Embryonic facial prominence (tissue), 1 donor: ENCODE data around the gene SRP68.

Experiments
- DNase-seq: peaks from one replicate; pipeline ENCODE4 v3.0.0-alpha.2; 2016; ENCODE audit errors: extremely low spot score

SRP68 gene

GRCh38 chr17:76072148-76072858, at the start of gene SRP68:
TSS of gene SRP68 (minus strand) at chr17:76072517. CDS start at chr17:76072491, 26 bp downstream.
- DNase-seq: peak; percentile 70

- no peak for DNase-seq
Observed at GRCh38 chr17:76121932-76122430, 49.7 kb upstream of the SRP68 start.

DNA sequence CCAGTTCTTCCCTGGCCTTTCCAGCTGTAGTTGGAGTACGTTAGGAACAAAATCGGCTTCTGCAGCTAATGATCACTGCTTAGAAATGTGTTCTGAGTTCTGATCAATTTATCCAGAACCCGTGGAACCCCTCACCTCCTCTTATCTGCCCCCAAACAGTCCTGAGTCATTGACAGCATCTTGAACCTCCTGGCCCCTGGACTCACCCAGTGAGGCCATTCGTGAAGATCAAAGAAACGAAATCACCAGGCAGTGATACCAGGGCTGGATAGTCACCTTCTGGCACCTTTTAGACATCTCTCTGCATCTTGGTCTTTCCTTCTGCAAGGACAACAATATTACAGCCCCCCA, 48.3 kb upstream of the SRP68 start:
- DNase-seq: no peak

GRCh38 chr17:76119409-76120371, 47.4 kb upstream of the SRP68 start:
- no peak for DNase-seq

DNA sequence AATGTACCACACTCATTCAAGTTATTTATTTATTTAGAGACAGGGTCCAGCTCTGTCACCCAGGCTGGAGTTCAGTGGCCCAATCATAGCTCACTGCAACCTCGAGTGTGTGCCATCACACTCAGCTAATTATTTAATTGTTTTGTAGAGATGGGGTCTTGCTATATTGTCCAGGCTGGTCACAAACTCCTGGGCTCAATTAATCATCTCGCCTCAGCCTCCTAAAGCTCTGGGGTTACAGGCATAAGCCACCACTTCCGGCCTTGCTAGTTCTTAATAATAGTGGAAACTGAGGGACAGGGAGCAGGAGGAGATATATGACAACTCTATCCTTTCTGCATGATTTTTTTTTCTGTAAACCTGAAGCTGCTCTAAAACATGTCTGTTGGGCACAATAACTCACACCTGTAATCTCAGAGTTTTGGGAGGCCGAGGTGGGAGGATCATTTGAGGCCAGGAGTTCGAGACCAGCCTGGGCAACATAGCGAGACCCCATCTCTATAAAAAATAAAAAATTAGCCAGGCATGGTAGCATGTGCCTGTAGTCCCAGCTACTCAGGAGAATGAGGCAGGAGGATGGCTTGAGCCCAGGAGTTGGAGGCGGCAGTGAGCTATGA, 42.9 kb upstream of the SRP68 start:
- no peak for DNase-seq

GRCh38 chr17:76111956-76112355, 39.6 kb upstream of the SRP68 start:
- no peak for DNase-seq

GRCh38 chr17:76107509-76107908, 35.2 kb upstream of the SRP68 start:
- DNase-seq: no peak

- peak; percentile 52 for DNase-seq
Observed at GRCh38 chr17:76106703-76107102, 34.4 kb upstream of the SRP68 start.

GRCh38 chr17:76104896-76105231, 32.5 kb upstream of the SRP68 start:
- no peak for DNase-seq

DNA sequence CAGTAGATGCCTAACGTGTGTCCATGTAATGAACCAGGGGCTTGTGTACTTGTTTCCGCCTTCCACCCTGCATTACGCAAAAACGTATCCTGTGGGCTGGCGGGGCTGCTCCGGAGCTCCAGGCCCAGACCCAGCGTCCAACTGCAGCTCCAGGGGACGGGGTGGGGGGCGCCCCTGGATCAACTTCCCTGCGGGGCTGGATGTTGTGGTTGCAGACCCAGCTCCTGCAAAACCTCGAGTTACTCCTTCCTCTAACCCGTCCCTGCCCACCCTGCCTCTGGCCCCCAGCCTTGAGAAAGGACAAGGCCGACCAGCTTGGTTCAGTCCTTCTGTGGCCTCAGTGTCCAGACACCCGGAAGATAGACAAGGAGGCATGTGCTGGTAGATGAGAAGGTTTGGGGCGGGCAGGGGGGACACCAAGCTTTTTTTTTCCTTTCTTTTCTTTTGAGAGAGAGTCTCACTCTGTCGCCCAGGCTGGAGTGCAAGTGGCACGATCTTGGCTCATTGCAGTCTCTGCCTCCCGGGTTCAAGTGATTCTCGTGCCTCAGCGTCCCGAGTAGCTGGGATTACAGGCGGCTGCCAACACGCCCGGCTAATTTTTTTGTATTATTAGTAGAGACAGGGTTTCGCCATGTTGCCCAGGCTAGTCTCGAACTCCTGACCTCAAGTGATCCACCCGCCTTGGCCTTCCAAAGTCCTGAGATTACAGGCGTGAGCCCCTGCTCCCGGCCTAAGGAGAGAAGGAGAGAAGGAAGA, 32.0 kb upstream of the SRP68 start:
- DNase-seq: no peak

GRCh38 chr17:76103274-76104139, 31.2 kb upstream of the SRP68 start, which contains the start of gene EXOC7:
TSS of gene EXOC7 (minus strand) at chr17:76103787. CDS start at chr17:76103692, 95 bp downstream.
- peak; percentile 95 for DNase-seq

GRCh38 chr17:76102944-76103273, 30.6 kb upstream of the SRP68 start:
- DNase-seq: no peak

- DNase-seq: no peak
Observed at GRCh38 chr17:76097716-76098295, 25.5 kb upstream of the SRP68 start.

DNA sequence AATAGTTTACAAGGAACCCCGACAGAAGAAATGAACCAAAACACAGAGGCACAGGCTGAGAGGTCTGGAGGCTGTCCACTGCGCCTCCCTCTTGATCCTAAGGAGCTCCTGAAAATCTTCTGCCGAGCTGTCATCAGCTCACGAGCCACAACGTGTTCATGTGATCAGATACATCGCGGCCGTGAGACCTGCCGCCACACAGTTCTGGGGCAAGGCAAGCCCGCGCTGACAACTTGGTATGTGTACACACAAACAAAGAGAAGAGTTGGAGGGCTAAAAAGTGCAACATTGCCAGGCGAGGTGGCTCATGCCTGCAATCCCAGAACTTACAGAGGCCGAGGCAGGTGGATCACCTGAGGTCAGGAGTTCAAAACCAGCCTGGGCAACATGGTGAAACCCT, 23.6 kb upstream of the SRP68 start:
- no peak for DNase-seq

DNA sequence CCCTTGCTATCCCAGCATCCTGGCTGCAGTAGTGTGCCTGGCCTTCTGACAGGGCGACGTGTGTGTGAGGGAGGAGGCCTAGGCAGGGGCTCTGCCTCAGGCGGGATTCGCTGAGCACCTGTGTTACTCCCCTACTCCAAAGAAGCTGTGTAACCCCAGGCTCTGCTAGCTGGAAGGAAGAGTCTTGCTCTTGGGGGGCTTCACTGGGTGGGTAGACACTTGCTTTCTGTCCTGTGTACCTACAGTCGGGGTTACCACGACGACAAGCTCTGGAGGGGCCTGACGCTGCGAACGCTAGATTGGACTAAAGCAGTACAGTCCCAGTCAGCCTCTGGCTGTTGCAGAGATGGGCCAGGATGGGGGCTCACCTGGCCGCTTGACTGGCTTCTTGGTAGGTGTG, 21.7 kb upstream of the SRP68 start:
- DNase-seq: no peak

DNA sequence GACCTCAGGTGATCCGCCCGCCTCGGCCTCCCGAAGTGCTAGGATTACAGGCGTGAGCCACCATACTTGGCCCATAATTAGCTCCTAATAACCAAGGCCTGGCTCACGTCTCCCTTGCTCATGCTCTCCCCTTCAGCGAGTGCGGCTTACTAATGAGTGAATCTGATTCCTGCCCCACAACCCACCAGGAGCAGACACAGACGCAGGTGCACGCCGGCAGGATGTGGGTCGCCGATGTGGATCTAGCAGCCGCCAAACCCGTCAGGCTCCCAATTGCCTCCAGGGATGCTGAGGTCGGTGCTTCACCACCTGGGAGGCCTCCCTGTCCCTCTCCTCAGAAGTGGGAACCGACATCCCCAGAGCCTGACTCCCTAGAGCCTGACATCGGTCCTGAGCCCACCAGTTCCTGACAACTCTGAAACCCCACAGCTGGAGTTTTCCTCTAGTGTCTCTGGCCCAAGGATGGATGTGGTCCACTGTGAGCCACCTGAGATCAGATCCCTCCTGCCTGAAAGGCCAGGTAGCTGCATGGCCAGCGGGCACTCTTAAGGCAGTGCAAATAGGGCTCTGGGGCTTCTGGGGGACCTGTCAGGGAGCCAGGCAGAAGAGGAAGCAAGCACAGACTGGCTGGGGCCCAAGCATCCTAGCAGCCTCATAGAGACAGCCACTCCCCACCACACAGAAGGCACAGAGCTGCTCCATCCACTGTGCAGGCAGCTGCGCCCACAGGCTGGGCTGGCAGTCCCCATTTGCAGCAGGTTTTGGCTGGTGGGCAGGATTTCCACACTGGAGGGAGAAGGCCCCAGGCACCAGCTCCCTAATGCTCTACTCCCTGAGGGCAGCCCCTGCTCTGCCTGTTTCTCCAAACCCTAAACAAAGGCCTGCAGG, 20.5 kb upstream of the SRP68 start:
- no peak for DNase-seq

DNA sequence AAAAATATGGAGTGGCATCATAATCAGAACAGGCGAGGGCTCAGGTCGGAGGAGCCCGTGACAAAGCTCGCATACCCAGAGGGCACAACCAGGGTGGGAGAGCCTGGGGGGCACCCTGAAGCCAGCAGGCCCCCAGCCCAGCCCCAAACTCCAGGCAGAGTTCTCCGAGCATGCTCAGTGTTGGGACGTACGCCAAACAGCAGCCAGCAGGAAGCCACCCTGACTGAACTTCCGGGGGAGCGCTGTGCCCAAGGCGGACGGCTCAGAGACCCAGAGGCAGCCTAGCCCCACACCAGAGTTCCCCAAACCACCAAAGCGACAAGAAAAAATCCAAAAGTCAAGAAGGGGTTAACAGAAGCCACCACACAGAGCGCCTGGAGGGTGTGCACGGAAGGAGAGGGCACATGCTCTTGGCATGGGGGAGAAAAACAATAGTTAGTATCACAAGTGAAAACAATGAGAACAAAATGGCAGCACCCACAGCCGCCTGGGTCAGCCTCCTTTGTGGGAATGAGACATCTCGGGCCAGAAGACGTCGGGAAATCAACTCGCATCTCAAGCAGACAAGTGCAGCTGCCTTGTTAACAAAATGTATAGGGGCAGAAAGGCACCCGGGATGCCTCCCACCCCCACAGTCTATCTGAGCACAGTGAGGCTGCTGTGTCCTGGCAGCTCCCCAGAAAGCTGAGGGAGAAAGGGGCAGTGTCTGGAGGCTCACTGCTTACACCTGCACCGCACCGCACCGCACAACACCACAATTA, 19.4 kb upstream of the SRP68 start:
- DNase-seq: no peak

DNA sequence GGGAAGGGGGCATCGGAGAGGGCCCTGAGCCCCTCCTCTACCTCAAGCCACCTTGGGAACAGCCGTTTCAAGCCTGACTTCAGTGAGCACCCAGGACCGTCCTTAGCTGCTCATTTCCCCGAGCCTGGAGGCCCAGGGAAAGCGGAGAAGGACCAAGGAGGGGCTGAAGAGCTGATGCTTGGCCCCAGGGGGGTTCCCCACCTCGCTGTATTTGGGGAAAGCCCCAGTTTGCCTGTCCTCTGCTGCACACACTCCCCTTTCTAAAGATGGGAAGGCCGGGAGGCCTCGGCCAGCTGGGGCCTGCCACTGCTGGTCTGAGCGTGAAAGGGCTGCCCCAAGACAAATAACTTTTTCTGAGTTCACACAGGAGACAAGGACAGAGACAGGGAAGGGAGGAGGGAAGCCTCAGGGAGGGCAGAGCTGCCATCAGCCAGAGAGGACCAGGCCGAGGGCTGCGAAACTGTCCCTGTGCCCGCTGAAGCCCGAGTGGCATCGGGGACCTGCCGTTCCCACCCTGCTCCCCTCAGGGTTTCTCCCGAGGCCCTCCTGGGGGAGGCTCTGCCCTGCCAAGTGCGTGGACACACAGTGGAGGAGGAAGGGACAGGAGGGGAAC, 18.3 kb upstream of the SRP68 start:
- DNase-seq: no peak
